Cardiac fibroblast (primary cell): ENCODE results near the gene ZNF775.

ENCODE experiments used
- DNase-seq, 2 donors: peaks; one replicate each; pipeline versions ENCODE4 v3.0.0 to v3.0.0-alpha.2; 2010; ENCODE audit warnings: low read depth in 2 of 2
- H3K4me3 ChIP-seq, 2 donors: replicated peaks in 1 of 2; 1 replicate in 1 of 2; 2 replicates in 1 of 2; pipeline ENCODE4 v1.5.1; 2011; ENCODE audit warnings: low read depth in 2 of 2, low read length in 2 of 2, mild to moderate bottlenecking in 2 of 2, moderate library complexity in 1 of 2
- CTCF ChIP-seq: IDR thresholded peaks from one replicate; pipeline ENCODE4 v1.5.1; 2011; ENCODE audit warnings: low read depth, mild to moderate bottlenecking, low read length, inconsistent platforms

ZNF775 gene

GRCh38 chr7:150439967-150440366, 60.8 kb downstream of the ZNF775 start:
- DNase-seq, result peak; percentile 5 to 43
- H3K4me3 ChIP-seq, result no peak overlapping the region
- TF ChIP-seq CTCF, result no peak

GRCh38 chr7:150441524-150441923, 62.4 kb downstream of the ZNF775 start:
- DNase-seq, result no peak
- TF ChIP-seq CTCF, result no peak
- no peak overlapping the region for H3K4me3 ChIP-seq

GRCh38 chr7:150442811-150443210, 63.7 kb downstream of the ZNF775 start:
- DNase-seq, result no peak
- no peak for TF ChIP-seq CTCF
- no peak overlapping the region for H3K4me3 ChIP-seq

- H3K4me3 ChIP-seq, result no peak overlapping the region
- DNase-seq, result no peak
- TF ChIP-seq CTCF, result no peak
These were observed 64.8 kb downstream of the ZNF775 start for GRCh38 chr7:150443793-150444540.

- no peak overlapping the region for H3K4me3 ChIP-seq
- no peak for TF ChIP-seq CTCF
- DNase-seq, result no peak
These were observed 65.7 kb downstream of the ZNF775 start for GRCh38 chr7:150444674-150445365.

GRCh38 chr7:150446288-150446938, 67.3 kb downstream of the ZNF775 start:
- DNase-seq, result no peak
- TF ChIP-seq CTCF, result no peak
- no peak overlapping the region for H3K4me3 ChIP-seq
